Pulmonary artery endothelial cell (primary cell): Measurements from ENCODE around the gene KCNK16. TPM values are rescaled to one million over a fixed set of nuclear protein-coding genes. Genes with fewer than 3 reads are reported as not detected.

Experiments used
- DNase-seq: peaks from one replicate; pipeline ENCODE4 v3.0.0-alpha.2; 2011; ENCODE audit warnings: low read depth, low spot score
- total RNA-seq: library from RNA; depleted of rRNA; stranded (reverse); fragments of >200 nt; gene quantifications from 2 replicates; pipeline ENCODE4 v1.2.3, GENCODE V29; 2014

Gene KCNK16
- not detected in 2 replicates for total RNA-seq

DNA sequence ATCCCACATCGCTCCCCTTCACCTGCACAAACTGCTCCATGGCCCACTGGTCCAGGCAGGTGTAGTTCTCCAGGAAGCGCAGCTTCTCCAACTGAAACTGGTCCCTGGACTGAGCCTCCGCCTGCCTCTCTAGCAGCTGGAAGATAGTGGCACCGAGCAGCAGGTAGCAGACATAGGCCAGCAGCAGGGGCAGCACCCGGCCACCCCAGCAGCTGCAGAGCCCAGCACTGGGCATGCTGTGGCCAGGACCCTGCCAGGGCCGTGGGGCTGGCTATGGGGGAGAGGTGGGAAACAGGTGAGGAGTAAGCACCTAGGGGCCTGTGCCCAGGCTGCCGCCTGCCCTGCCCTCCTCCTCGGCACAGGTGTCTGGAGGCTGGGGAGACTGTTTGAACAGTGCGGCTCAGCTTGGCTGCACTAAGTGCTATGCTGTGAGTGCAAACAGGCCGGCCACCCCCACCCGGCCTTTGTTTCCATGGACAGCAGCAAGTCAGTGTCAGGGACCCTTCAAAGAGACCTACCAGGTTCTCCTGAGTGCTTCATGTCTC is at the start of gene KCNK16:
TSS of gene KCNK16 (minus strand) at position 397 of the 545 bp plus-strand sequence. CDS start at position 235, 162 bp downstream.
- DNase-seq, result no peak

DNA sequence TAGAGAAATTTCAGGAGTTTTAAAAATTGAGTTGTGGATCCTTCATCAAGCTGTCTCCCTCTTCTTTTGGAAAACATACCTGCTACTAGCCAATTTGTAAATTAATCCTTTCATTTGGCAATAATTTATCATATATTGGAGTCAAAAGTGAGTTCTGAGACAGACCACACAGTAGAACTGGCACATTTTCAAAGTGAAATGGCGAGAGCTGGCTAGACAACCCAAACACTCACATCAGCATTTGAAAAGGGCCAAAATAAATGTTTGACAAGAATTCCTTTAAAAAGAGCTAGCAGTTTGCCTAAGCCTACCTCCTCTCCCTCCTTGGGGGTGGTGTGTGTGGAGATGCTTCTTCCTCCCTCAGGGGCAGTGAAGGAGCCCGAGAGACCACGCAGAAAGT is 47.9 kb upstream of the KCNK16 start:
- DNase-seq, result no peak

DNA sequence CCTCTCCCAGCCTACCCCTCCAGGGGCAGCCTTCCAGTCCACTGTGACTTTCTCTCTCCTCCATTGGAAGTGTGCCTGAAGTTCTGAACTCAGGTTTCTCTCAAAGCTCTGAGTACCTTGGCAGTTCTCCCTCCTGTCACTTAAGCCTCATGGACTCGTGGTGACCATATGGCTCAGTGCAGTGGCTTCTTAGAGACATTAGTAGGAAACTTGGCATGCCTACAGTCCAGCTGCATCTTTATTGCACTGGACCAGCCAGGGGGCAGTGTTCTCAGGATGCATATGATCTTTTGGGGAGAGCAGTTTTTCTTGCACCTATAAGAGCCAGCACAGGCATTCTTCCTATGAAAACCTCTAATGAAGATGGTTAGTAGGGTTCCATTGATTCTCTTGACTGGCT is 47.5 kb upstream of the KCNK16 start:
- no peak for DNase-seq

DNA sequence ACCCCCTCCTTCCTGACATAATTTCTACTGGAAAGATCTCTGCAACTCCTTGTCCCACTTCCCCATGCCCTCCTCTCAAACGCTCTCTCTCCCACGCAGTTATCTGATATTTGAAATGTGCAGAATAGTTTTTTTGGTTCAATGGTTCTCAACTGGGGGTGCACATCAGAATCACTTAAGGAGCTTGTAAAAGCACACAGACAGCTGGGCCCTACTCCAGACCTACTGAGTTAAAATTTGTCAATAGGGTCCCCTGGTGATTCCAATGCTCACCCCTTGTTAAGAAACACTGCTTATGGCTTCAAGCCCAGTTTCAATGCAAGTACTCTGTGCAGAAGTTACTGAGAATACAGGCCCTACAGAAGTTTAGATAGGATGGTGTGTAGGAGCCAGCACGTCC is 45.2 kb upstream of the KCNK16 start:
- DNase-seq, result no peak

DNA sequence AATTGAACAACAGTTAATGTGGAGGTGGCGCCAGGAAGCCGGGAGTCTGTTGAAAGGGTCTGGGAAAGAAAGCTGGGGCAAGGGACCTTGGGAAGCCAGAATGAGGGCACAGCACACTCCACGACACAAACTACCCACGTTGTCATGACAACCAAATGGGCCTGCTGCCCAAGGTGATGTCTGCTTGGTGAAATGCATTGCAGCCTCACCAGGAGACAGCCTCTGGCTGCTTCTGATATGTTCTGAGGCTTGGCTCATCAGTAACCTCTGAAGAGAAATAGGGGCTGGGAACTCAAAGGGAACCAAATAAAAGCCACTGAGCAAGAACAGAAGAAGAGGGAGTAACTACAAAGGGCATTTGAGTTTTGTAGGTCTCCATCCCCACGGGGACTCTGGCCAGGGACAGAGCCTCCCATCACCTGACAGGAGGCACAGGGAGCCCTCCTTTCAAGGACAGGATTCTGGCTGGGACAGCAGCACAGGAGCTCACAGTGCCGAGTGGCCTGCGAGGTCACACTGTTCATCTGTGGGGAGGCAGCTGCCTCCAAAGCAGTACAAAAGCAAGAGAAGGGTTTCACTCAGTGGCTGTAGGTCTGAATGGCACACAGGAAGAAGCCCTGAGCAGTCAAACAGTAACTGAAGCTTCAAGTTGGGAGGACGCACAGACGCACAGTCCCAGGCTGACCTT is 44.6 kb upstream of the KCNK16 start:
- DNase-seq, result no peak

DNA sequence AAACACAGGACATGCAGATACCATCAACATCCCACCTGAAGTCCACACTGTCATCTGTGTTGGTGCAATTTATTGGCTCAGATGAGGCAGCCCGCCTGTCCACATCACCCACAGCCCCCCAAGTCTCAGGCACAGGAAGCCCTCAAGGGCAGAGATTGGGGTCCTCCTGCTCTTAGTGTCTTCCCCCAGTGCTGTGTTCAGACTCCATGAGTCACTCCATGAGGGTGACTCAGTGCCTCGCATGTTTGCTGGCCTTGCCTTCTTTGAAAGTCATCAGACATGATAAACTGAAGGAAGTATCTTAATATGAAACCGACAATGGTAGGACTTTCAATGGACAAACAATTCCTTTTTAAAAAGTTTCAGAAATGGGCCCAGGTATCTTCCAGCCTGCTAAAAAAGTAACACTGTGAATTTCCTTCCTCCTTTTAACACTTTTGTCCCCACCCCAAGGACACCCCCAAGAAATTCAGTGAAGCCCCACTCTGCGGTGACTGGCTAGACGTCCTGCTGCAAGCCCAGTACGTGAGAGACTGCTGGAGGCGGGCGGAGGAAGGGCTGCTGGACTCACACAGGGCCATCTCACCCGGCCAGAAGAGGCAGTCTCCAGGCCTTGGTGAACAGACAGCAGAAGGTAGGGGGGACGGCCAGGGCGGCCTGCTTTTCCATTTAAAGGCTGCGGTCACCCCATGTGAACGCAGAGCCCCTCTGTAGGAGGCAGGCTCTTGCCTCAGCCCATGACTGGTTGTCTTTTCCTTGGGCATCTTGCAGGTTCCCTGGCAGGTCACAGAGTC is 43.0 kb upstream of the KCNK16 start:
- no peak for DNase-seq

DNA sequence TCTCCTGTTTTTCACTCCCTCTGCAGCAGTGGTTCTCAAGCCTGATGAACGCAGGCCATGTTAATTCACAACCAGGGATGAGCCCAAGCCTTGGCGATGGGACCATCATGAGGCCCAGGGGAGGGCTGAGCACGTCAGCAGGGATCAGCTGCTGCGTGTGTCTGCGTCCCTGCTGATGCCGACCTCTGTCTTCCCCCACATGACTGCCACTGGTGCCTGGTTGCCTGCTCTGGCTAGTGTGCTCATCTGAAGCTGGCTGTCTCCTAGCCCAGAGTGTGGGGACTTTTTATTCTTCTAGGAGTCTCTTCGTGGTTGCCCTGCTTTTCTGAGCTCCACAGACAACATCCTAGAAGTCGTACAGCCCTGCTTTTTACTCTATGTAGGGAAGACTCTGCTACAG is 40.8 kb upstream of the KCNK16 start:
- no peak for DNase-seq

DNA sequence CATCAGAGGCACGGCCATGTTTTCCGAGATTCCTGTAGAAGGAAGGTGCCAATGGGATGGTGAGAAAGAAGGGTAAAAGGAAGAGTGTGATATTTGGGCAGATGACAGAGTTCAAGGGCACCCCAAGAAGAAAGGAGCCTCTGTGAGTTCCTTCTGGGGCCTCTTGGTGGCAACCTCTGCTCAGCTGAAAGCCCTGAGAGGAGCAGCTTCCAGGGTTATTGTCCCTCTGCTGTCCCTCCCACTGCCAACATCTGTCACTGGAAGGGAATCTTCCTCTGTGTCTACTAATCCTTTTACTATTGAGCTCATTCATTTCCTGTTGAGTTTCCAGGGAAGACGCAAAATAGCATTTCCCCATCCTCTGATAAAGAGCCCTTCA is 40.0 kb upstream of the KCNK16 start:
- DNase-seq, result no peak

DNA sequence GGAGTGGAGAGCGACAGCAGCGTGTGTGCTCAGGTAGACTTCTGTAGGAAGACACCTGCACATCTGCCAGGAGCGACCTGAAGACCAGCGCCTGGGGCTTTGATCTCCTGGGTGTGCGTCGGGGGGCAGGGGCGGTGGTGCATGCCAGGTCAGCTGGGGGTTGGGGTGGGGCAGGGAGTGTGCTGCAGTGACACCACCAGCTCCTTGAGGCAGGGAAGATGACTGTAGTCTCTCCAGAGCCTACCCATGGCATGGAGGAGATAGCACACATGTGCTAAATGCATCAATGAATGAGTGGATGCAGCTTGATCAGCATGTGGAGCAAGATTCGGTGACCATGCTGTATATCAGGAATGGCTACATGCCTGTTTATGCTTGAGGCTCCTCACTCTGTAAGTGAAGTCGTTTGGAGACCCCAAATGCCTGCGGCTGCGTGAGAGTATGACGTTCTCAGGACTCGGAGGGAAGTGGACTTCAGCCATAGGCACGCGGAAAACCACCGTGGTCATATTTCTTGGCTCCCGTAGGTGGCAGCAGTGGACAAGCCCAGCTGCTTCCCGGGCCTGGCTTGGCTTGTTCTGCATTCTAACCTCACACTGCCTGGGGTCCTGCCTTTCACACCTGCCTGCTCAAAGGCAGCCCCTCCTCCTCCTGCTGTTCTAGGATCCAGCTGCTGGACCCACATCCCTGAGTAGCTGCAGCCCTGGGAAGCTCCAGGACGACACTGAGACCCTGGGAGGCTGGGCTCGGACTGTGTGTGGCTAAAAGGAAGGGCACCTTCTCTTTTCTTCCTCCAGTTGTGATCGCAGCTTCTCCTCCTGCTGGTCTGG is 39.4 kb upstream of the KCNK16 start:
- DNase-seq, result no peak

DNA sequence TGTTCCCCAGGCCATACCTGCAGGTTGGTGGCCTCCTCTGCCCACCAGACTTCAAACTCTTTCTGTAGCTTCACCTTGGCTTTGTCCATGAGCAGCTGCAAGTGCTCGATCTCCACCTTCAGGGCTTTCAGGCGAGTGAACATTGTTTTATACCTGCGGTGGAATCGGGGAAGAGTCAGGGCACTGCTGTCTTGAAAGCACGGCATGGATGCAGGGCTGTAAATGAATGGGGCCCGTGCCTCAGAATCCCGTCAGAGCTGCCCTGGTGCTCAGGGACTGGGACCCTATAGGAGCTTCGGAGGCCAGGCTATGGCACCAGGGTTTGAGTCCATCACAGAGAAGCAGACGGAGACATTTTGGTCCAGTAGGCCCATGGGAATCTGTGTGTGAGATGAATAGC is 37.9 kb upstream of the KCNK16 start:
- DNase-seq, result no peak

DNA sequence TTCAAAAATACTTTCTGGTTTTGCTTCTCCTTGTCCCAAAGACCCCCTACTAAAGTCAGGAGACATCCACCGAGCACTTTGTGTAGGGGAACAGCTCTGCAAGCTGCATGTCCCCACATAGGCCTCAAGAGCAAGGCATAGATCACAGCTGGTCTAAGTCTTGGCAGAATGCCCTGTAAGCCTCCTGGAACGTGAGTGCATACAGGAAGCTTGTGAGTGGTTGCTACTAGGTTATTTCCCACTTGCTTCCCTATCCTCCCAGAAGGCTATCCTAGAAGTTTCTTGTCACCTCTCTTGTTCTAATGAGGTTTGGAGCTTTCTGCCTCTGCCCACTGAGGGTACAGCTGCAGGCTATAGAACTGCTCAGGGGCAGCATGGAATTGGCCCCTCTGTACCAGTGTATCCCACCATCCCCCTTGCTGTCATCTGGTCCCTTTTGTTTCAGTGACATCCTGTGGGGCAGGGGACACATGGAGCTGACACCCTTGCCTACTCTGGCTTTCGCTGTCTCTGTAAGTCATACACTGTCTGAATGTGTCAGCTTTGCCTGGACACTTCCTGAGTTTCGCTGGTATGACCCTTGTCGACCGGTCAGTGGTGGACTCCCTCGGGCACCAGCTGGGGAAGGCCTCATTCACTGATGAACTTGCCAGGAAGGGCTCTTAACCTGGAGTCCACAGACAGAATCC is 35.6 kb upstream of the KCNK16 start:
- DNase-seq, result peak; percentile 58

DNA sequence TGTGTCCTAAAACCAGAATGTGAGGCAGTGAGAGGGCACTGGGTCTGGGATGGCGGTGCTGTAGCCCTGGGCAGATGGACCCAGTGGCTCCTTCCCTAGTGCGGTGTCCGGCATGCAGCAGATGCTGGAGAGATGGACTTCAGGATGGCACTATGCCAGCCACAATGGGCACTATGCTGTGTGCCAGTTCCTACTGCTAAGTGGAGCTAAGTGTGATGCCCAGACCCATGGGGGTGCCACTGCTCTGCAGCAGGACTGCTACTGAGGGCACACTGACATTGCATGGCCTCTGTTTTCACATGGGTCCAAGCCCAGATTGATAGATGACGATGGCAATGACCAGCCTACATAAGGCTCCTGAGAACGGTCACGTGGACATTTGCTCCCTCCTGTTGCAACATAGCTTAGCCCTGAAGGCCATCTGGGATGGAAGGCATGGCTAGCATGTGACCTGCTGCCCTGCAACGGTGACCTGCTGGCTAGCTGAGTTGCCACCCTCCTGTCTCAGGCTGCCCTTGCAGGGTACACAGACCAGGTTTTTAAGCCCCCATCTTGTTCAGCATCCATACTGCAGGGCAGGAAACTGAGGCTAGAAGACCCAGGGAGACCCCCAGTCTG is 31.3 kb upstream of the KCNK16 start:
- no peak for DNase-seq

DNA sequence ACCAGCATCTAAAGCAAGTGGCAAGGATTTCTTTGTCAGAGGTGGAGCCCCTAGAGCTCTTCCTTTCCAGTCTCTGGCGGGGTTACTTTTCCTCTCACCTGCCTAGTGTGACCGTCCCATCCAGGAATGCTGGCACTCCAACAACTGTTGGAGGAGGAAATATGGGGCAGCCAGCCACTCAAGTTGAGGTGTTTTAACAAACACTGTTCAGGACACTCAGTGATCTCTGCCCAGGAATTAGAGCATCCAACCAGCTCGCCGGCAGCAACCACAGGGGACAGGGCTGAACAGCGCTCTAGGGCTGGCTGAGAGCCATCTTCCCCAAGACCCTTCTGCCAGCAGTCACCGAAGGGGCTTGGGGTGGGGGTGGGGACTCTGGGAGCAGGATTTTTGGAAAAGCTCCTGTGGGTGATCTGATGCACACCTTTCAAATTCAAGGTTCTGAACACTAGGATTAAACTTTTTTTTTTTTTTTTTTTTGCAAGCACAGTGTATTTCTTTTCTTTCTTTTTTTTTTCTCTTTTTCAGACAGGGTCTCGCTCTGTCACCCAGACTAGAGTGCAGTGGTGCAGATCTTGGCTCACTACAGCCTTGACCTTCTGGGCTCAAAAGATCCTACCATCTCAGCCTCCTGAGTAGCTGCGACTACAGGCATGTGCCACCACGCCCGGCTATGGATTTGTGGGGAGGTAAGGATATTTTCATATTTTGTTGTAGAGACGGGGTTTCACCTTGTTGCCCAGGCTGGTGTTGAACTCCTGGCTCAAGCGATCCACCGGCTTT is 28.4 kb upstream of the KCNK16 start:
- no peak for DNase-seq

DNA sequence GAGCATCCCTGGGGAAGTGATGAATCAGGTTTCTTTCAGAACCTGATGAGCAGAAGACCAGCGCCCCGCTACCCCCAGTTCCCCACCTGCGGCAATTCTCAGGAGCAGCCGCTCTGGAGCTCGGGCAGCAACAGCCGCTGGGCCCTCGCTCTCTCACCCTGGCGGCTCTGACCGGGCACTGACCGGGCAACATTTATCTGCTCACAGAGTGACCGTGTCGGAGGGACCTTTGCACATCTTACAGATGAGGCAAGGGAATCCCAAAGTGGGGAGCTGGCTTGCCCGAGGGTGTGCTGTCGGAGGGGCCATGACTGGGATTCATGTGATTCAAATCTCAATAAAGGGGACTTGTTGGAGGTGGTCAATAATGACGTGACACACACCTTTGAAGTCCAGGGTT is 26.2 kb upstream of the KCNK16 start:
- DNase-seq, result no peak

DNA sequence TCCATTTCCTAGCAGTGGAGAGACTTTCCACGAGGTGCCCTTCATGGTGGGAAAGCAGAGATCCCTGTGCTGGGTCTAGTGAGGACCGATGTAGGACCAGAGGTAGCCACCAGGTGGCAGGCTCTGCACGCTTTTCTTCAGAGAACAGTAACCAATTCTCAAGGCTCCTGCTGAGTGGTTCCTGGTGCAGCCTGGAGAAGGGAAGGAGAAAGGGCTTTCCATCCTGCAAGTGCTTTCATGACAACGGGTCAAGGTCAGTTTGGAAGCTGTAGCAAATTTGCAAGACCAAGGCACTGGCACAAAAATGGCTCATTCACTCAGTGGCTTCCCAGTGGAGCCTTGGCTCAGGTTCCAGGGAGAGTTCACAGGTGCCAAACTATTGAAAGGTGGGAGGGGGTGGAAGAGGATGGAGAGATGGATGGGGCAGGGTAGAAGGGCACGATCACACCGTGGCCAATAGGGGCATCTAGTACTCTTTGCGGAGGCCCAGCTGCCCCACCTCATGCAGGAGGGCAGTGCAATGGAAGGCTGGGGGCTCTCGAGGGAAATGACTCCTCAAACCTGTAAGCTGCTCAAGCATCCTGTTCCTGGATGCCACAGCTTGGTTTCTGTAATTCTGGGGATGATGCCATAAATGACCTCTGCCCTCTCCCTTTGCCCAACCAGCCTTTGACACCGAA is 25.5 kb upstream of the KCNK16 start:
- DNase-seq, result no peak

DNA sequence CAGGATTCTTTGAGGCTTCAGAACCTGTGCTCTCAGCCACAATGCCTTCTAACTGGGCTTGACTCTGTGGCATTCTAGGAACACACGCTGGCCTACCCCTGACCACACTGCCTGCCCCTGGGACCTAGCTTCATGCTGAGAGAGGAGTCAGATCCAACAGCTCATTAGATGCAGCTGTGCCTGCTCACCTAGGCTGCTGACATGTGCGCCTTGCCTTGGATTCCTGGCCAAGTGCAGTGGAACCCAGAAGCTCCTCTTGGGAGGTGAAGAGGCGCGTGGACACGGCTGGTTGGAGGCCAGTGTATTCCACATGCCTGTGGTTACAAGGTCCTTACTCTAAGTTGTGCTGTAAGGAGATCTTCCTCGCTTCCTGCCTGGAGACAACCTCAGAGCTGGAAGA is 24.7 kb upstream of the KCNK16 start:
- no peak for DNase-seq

DNA sequence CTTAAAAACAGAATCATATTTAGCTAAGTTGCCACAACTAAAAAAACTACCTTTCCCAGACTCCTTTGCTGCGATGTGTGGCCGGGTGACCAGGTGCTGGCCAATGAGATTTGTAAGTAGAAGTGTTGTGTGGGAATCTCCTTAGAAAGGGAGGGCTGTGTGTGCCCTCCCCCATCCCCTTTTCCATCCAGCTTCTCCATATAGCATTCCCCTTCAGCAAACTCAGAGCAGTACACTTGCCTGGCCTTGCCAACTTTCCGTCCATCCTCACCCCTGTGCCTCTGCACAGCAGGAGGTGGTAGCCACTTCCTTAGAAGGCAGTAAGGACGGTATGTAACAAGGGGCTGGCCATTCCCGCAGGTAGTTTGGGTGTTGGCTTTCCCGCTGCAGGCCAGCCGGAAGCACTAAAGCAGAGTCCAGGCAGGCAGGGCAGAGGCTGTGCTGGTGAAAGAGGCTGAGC is 22.3 kb upstream of the KCNK16 start:
- DNase-seq, result no peak

DNA sequence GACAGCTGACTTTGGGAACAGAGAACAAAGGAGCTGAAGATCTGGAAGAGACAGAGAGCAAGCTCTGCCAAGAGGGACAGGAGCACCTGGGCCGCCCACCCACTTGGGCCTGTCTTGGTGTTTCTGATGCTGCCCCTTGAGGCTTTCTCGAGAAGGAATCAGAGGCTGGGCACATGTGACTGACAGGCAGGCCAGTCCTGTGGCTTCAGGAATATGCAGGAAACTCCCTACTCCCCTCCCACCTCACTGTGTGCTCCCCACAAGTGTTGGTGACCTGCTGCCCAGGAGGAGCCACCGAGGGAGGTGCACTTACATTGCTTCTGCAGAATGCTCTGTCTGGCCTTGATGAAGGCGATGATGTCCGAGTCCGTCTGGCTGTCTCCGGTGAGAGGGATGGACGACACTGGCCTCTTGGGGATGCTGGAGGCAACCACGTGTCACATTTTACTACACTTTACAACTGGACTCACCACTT is 20.9 kb upstream of the KCNK16 start:
- DNase-seq, result no peak

DNA sequence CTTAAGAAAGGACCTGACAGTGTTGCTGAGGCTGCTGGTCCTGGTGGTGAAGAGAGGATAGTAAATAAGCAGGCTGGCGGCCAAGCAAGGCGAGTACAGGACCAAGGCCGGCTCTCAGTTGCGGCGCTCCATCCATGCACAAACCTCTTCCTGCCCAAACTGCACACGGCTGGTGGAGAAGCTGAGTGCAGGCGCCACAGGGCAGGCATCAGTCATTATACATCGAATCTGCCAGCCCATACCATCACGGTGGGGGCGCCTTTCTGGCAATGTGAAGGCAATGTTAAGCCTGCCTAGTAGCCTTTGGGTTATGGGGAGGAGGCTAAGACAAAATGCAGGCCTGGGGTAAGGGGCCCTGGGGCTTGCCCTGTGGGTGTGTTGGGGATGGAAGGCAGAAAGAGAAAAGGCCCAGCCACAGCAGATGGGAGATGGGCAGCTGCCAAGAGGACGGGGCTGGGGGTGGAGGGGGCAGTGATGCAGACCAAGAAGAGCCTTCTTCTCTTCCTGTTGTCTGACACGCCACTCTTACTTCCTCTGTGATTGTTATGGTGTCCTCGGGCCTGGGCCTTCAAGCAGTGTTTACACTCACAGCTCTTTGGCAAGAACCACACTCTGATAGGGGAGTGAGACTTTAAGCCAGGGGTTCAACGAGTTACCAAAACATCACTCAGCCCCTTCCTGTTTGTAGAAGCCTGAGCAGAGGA is 20.3 kb upstream of the KCNK16 start:
- DNase-seq, result no peak
